SKM-1 treated with dmso at 0.1 percent for 144 hours (cell line): ENCODE results near the gene PLA2G5.

Experiments used
- DNase-seq: peaks from one replicate; lab custom pipeline; 2025; ENCODE audit not compliant: unreplicated experiment; lab: John Stamatoyannopoulos, UW

Gene PLA2G5

DNA sequence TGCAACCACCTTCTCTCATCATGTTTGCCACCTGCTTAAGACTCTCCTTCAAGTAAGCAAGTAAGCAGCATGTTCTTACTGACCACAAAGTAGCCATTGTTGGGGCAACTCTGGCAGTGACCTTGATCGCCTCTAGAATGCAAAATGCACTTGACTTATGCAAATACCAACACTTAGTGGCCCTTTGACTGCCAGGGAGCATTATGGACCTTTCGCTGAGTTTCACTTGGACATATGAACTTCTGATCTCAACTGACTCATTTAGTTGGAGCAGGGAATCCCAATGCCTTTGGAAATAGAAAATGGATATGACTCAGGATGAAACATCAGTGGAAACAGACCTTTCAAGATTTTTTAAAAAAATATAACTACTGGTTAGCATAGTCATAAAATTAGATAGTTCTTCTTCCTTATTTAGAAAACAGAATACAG is 6.1 kb upstream of the PLA2G5 start:
- DNase-seq = no peak

DNA sequence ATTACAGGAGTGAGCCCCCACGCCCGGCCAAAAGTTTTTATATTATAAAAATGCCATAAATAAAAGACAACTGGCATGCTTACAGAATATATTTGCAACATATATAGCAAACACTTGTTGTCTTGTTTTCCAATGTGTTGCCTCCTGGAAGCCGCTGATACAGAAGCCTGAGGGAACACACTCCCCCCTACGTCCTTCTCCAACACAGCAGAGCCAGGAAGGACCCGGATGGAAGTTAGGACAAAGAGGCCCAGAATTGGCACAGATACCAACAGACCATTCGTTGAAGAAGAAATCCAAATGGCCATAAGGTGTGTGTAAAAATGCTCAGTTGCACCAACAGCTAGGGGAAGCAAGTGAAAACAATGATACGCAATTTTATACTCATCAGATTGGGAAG is 1.3 kb upstream of the PLA2G5 start:
- DNase-seq = no peak

DNA sequence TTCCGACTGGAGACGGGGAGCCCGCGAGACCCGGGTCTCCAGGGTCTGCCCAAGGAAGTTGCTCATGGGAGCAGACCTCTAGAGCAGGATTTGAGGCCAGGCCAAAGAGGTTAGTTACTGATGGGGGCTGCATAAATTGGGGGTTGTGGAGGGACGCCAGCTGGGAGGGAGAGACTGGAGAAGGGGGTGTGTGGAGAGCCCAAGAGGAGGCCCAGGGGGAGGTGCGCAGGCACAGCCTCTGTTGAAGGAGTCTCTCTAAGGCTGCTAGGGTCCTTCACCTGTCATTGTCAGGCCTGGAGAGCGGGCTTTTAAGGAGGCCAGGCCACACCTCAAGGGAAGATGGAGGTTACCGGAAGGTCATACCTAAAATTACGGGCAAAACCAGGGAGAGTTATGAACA is 363 bp downstream of the PLA2G5 start:
- DNase-seq = no peak

DNA sequence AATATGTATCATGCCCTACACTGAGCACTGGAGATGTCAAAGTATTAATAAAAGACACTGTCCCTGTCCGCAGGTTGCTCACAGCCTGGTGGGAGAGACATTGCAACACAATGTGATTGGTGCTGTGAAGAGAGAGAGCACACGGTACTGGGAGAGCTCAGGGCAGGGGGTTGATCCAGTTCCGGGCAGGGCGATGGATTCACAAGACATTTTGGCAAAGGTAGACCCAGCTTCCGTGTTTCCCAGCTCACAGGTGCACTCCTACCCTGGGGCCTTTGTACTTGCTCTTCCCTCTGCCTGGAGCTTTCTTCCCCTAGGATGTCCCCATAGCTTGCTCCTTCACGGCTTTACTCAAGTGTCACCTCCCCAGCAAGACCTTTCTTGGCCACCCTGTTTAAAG is 1.4 kb downstream of the PLA2G5 start:
- no peak for DNase-seq

DNA sequence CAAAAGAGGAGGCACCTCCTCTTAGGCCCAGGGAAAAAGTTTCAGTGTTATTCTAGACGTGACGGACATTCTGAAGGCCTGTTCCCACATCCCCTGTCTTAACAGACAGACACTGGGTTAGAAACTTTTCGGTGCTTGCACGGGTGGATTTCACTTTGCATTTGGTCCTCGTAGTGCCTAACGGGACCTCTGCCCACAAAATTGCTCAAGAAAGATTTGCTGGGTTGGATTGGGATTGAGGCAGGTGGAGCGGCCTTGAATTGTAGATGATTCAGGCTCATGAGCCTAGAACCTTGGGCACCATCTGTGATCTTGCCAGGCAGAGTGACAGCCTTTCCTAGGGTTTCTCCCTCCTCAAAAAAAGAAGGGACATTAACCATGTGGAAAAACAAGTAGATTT is 2.8 kb downstream of the PLA2G5 start:
- DNase-seq = no peak

DNA sequence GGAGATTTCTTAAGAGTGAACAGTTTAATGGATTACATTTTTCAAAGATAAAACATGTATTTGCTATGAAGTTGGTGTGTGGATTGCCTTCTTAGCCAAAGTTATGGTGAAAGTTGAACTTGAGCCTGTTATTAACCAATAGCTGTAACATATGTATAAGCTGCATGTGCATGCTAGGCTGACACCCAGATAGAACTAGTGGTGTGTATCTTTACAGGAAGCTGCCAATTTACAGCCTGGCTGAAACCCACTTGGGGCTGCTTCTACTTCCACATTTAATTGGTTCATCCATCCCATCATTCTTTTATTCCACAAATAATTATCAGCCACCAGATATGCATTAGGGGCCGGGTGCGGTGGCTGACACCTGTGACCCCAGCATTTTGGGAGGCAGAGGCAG is 3.3 kb downstream of the PLA2G5 start:
- DNase-seq = no peak

DNA sequence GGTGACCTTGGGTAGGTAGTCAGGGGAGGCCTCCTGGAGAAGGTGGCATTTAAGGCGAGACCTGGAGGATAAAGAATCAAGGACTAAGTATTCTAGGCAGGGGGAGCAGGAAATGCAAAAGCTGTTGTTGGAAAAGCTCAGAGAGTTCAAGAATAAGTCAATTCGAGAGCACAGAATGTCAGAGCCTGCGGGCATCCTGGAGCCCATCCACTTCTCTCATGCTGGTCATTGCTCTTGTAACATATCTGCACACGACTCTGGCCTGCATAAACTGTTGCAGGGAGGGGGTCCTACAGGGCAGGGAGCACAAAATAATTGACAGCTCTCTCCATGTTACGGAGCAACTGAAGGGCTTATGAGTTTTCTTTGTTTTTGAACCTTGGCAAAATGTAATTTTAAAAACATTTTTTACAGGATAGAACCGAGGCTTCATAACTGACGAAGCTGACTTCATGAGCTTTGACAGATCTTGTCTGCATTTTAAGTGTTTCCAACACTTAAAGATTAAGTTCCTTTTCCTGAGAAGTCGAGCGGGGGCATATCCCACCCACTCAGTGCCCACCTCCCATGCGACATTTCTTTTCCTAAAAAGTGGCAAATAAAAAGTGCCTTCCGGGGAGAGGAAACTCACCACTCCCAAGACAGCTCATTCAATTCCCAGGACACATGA is 4.2 kb downstream of the PLA2G5 start:
- no peak for DNase-seq

DNA sequence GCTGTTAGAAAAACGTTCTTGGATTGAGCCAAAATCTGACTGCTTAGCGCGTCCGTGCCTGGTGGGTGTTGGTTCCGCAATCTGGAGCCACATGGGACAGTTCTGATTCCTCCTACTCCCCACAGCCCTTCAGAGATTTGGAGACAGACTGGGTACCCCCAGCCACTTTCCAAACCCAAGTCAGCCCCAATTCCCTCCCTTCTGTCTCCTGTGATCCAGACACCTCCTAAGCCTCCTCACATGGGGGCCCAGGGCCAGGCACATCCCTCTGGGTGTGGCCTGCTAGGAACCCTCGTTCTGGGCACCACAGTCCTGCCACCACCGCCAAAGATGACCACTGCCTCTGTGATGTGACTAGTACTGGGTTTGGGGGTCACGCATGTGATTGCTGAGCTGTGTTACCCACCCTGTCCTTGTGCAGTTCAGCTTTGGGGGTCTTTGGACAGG is 4.8 kb downstream of the PLA2G5 start:
- no peak for DNase-seq

DNA sequence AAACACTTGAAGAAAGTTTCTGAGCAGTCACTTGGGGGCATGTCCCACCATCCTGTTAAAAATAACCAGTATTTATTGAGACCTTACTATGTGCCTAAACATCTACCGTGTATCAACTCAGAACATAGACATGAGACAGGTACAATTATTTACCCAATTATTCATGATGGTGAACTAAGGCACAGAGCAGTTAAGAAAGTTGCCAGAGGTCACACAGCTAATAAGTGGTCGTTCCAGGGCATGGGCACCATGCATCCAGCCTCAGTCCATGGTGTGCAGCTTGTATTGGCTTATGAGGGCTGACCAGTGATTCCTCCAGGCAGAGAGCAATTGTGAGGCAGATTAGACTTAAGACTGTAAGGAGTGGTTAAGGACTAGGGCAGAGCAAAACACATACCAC is 5.4 kb downstream of the PLA2G5 start:
- no peak for DNase-seq

DNA sequence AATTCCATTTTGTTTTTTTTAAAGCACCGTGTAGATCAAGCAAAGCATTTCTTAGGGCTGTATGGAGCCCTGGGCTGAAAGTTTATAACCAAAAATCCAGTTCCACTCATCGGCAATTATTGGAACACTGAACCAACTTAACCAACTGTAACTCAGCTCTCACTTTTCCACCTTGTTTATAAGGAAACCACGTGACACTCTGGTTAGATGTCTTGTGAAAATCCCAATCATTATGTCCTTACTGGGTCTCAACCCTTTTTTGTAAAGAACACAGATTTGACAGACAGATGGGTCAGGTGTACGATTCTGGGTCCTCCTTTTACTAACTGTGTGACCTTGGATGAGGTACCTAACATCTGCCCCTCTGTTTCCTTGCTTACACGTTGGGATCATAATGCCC is 6.2 kb downstream of the PLA2G5 start:
- no peak for DNase-seq

DNA sequence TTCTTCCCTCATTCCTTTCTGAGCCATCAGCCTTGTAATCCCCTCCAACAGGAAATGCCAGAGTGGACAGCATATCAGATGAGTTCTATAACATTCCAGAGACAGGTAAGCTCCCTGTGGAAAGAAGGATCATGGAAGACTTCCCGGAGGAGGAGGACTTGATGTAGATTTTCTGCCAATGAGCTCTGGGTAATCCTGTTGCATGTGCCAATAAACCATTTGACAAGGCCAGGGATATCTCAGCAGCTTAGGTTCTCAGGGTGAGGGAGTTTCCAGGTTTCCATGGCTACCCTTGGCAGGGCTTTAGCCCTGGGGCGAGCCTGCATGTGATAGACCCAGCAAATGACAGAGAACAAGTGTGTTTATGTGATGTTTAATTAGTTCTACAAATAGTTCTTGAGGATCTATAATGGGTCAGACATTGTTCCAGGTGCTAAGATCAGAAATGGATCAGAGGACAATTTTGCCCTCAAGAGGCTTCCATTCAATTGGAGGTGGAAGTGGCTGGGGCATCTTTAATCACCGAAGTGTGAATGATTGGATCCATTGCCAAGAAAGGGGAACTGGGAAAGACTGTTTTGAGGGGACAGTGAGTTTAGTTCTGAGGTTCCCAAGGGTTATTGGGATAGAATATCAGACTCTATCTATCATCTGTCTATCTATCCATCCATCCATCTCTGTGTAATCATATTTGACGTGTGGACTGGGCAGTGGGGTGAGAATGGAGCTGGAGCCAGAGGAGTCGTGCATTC is 6.9 kb downstream of the PLA2G5 start:
- no peak for DNase-seq

DNA sequence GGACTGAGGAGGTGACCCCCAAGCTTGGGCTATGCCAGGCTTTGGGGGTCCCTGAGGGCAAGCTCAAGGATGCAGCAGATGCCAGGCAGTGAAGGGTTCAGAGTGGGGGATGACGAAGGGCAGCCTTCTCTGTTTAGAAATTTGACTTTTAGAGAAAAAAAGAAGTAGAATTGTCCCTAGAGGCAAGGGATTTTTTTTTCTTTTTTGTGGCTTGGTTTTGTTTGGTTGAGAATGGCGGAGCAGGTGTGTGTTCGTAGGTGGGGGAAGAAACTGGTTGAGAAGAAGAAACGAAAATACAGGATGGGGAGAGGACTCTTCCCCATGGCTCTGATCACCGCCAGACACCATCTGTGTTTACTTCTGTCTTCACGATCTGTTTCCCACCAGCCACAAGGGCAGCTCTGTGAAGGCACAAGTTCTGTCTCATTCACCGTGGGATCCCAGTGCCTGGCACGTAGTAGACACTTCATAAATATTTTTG is 8.2 kb downstream of the PLA2G5 start:
- no peak for DNase-seq

DNA sequence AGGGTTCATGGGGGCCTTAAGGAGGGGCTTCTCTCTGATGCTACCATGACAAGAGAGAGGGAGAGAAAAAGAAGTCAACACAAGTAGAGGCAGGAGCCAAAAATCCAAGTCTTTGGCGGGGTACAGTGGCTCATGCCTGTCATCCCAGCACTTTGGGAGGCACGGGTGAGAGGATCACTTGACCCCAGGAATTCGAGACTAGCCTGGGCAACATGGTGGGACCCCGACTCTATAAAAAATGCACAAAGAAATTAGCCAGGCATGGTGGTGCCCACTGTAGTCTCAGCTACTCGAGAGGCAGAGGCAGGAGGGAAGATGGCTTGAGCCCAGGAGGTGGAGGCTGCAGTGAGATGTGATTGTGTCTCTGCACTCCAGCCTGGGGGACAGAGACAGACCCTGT is 8.7 kb downstream of the PLA2G5 start:
- no peak for DNase-seq

DNA sequence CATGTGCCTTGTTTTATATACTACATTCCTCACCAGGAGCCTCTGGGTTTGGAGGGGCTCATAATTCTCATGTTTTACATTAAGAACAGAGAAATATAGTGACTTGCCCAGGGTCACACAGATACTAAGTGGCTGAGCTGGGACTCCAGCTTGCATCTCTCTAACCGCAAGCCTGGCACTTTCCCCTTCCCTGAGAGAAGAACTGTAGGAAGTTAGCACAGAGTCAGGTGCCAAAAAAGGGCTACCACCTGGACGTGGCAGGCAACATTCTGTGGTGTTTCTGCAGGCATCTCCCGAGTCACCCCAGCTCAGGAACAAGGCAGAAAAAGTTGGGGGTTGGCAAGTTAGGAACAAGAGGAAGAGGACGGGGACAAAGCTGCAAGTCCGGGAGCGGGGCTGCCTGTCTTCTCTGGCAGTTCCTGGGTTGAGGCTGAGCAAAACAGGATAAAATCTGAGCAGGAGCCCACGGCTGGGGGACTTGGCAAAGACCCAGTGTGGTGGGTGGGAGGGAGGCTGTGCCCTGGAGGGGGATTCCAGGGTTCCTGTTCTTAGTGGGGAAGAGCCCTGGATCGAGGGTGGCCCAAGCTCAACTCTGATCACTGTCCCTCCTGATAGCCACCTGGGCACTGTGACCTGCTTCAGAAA is 9.8 kb downstream of the PLA2G5 start:
- no peak for DNase-seq

DNA sequence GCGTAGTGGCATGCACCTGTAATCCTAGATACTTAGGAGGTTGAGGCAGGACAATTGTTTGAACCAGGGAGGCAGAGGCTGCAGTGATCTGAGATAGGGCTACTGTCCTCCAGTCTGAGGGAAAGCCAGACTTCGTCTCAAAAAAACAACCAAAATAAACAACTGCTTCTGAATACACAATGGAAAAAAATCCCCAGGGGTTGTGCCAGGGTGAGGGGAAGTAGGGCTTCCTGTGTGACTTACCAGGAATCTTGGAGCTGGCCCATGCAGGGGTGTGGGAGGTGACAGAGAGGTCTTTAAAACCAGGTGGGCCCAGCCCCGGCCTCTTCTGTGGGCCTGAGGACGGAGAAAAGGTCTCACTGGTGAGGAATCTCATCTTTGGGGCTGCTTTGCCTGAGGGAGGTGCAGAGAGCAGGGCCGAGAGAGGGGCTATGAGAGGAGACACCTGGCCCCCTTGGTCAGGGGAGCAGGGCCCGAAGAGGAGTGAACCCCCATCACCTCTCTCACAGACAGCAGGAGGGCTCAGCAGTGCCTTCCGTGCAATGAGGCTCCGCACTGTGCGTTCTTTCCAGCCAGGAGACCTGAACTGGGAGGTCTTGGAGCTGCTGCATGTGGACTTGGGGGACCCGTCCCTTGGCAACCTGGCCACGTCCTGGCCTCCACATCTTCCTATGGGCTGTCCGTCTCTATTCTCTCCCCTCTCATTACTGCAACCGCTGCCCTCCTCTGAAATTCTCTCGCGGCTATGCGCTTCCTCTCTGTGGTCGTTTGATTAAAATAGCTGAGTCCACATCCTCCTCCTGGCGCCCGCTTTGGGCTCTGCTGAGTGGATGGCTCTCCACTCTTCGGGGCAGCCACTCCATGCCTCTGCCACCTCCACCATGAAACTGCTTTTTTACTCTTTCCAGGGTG is 10.7 kb downstream of the PLA2G5 start:
- peak; percentile 2 for DNase-seq

DNA sequence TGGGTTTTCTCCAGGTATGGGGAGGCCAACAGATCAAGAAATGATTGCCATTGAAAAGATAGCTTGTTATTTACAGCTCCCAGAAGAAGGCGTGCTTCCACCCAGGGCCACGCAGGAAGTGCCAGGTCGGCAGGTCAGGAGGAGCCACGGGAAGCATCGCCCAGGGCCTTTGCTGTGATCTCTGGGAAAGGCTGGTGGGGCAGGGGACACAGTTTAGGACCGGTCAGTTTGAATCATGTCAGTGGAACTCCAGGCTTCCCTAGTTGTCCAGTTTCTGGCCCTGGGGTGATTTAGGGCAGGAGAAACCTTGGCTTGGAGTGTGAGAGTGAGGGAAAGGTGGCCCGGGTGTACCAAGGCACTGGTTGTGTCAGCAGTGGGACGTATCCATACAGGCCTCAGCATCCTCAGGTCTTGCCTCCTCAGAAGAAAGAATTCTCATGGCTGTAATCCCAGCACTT is 11.4 kb downstream of the PLA2G5 start:
- no peak for DNase-seq

DNA sequence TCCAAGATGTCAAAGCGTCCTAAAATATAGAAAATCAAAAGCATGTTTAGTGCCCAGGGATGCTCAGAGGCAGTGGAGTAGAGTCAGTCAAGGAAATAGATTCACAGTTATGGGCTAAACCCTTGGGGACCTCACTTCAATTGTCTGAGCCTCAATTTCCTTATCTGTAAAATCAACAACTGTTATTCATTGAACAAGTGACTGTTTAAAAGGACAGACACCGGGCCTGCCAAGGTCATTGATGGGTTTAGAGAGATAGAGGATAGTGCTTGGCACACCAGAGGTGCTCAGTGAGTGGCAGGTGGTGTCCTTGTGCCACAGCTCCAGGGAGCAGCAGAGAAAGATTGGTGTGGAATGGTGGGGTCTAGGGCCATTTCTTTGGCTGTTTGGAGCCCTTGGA is 12.8 kb downstream of the PLA2G5 start:
- DNase-seq = no peak

DNA sequence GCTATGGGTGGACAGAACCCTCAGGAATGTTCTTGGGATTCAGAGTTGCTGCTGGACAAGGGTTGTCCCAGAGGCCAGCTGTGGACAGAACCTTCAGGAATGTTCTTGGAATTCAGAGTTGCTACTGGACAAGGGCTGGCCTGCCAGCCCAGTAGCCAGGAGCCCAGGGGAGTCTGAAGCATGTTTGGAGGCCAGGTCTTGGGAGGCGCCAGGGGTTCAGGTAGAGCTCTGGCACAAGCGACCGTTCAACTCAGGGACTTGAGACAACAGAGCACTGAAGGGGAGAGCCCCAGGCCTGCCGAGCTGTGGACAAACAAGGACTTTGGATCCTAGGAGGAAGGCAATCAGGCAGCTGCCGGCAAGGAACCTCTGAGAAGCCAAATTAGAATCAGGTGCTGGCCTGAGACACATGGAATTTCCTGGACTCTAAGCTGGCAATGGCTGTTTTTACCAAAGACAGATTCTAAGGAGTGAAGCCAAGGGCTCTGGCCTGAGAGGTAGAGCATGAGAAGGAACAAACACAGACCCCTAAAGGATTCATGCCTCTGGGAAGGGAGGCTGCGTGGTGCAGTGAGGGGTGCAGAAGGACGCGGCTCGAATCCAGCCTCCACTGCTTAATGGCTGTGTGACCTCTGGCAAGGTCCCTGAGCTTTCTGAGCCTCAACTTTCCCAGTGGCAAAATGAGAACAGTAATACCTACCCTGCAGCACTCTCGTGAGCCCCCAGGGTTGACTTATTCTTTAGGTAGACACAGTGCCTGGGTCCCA is 13.4 kb downstream of the PLA2G5 start:
- DNase-seq = no peak

DNA sequence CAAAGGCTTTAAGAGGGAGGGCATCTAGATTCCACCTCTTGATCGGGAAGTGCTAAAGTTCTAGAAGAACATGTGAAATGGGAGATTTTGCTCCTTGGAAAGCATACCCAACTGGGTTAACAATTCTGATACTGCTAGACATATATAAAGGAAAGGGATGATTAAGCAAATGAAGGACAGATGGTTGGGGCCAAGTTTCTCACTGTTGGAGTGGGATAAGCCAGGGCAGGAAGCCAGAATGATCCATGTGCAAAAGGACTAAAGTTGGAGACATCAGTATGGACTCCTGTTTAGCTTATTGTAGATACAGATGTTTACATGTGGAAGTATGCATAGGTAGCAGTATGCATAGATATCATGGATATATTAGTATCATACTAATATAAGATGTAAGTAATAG is 16.8 kb downstream of the PLA2G5 start:
- DNase-seq = no peak

DNA sequence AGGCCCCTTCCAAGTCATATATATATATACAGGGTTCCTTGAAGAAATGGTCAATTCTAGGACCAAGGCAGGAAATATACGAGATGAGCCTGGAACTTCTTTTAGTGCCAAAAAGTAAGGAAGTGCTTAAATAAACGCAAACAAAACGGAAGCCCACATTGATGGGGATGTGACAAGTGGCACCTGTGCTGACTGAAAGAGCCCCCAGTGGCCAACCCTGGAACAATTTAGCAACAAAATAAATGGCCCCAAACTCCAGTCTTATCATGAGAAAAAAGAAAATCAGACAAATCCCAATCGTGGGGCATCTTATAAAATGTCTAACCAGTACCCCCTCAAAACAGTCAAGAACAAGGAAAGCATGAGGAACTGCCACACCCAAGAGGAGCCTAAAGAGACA is 17.7 kb downstream of the PLA2G5 start:
- no peak for DNase-seq
